ENCODE results near the gene PRPSAP1.
"Not testable (repeated sequence)": the region's sequence is repeated elsewhere in the genome, so short reads cannot be mapped to it uniquely, and the experiment has no call there.

Gene PRPSAP1

DNA sequence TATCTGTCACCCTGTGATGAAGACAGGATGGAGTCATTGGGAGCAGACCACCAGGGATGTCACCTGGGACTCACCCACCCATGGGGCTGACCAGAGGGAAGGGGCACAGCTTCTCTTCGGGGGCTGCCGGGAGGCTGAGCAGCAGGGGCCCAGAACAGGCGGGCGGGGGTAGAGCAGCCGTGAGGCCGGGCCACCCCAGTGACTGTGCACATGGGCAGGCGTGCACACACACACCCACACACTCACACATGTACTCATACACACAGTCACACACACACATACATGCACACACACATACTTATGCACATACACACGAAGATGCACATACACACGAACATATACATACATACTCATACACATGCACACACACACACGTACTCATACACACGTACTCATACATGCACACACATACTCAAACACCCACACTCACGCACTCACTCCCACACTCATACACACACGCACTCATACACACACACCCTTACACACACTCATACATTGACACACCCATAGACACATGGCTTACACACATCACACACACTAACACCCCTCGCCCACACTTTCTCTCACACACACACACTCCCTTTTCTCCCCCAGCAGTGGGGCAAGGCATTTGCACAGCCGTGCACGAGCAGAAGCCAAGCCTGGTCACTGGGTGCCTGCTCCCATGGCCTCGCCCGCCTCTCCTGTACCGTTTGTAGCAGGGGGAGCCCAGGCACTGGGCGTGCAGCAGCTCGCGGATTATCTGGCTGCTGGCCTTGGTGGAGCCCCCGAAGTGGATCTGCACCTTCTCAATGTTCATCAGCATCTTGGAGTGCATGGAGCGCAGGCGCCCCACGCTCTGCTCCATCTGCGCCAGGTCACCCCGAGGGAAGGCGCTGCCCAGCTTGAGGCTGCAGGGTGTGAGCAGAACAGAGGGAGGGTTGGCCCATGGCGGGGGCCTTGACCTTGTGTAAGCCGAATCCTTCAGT, 76.1 kb downstream of the PRPSAP1 start:
- DNase-seq (ENCODE audit: low read depth in 2 of 2), result no peak

DNA sequence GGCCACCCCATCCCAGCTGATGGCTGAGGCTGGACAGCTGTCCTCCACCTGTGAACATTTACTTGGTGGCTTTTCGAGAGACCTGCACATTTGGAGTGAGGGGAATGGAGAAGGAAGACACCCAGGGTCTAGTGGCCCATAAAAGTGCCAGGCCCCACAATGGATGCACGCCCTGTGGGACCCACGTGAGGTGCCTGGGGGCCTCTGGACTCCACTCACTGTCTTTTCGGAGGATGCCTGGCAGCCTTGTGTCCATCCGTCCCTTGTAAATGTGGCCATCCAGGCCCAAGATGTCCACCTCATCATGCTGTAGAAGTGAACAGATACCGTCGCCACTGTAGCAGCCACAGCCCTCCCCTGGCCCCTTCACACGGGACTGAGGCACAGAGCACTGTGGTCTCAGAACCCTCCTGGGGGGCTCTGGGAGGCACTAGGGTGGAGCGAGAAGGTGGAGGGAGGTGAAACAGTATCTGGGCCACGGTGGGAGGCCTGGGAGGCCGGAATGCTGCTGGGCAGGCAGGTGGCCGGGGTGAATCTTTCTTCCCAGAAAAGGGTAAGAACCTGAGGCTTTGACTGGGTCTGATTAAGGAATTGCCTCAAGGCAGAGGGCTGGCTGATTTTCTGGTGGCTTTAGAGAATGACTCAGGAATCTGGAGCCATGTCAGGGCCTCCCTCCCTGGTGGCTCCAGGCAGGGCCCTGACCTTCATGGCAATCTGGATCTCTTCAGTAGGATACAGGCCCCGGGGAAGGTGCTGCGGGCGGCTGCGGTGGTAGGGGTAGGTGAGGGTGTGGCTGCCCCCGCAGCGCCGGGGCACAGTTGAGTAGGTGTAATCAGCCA, 77.0 kb downstream of the PRPSAP1 start:
- no peak for DNase-seq (ENCODE audit: low read depth in 2 of 2)

DNA sequence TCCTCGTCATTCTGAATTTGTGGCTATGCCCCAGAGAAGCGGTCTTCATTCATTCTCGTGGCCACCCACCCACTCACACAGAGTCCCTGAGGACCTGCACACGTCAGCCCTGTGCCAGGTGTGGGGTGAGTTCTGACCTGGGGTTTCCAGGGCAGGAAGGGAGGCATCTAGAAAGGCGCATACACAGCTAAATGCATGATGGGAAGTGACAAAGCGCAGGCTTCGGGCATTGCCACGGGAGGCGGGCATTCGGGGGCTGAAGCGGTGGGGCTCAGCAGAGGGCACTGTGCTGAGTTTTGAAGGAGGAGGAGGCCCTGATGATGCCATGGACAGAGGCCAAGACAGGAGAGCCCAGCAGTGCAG, 77.7 kb downstream of the PRPSAP1 start:
- DNase-seq (ENCODE audit: low read depth in 2 of 2), result no peak

DNA sequence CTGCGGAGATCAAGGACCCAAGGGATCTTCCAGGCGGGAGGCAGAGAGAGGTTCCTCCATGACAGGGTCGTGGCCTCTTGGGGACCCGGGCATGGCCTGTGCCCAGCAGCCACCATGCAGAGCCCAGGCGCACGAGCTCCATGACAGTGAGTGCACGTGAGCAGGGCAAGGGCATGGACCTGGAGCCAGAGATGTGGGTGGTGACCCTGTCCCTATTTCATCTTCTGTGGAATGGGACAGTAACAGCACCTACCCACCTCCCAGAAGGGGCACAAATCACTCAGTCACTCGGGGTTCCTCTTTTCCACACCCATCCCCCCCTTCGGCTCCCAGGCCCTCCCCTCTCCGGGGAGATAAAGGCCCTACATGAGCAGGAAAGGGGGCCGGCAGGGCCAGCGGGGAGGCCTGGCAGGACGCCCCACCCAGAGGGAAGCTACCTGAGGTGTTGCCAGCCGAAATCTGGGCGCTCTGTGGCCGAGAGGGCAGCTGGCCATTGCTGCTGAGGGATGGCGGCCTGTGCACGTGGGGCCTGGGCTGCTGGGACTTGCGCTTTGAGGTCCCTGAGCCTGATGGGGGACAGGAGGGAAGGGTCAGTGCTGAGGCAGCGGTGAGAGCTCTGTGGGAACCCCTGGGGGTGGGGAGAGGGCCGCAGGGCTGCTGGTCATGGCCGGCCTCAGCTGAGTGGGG, 78.2 kb downstream of the PRPSAP1 start:
- DNase-seq (ENCODE audit: low read depth in 2 of 2), result no peak

DNA sequence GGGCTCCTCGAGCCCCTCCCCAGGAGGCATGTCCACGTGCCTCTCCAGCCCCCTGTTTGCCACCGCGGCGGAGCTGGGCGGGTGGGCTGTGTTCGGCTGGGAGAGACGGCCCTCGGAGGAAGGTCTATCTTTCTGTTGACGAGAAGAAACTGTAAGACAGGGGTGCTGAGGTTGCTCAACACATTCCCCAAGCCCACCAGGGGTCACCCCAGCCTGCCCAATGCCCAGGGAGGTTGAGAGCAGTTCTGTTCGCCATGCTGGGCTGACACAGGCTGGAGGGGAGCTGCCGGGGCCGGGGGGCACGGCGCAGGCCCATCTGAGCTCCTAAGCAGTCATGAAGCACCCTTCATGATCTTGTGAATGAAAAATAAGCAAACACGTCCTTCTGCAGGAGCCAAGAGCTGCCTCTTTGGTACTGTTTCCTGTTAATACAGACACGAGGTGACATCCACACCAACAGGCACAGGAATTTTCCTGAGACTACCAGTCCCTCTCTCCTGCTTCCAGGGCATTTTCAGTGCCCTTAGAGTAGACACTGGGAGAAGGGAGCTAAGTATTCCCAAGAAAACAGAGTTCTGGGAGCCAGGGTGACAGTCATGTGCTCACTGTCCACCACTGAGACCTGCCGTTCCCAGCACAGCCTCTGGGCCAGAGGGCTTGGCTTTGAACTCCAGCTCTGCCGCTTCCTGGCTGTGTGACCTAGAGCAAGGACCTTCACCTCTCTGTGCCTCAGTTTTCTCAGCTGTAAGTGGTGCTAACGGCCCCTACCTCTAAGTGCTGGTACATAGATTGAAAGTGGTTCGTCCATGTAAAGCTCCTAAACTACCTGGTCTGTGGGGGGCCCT, 79.4 kb downstream of the PRPSAP1 start:
- no peak for DNase-seq (ENCODE audit: low read depth in 2 of 2)

DNA sequence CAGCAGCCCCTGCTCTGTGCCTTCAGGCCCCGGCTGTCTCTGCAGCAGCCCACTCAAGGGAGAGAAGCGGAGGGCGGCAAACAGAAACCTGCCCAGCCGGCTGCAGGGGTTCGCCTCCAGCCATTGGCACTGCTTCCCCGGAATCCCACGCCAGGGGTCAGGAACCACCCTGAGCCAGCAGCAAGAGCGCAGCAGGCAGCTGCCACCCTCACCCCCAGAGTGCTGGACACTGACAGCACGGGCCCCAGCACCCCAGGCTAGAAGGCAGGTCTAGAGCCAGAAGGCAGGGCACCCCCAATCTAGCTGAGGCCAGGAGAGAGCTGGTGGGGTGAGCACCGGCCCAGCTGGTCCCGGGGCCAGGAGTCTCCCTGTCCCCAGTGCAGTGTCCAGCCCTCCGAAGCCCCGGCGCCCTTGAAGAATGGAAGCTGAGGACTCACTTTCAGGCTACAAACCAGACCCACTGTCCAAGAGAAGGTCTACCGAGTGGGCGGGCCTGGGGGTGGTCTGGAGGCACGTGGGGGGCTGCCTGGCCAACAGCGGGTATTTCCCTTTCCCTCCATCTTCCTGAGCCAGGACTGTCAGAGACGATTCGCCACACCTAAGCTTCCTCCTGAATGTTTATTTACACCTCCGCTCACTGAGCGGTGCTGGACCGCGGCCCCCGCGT, 80.1 kb downstream of the PRPSAP1 start:
- no peak for DNase-seq (ENCODE audit: low read depth in 2 of 2)

DNA sequence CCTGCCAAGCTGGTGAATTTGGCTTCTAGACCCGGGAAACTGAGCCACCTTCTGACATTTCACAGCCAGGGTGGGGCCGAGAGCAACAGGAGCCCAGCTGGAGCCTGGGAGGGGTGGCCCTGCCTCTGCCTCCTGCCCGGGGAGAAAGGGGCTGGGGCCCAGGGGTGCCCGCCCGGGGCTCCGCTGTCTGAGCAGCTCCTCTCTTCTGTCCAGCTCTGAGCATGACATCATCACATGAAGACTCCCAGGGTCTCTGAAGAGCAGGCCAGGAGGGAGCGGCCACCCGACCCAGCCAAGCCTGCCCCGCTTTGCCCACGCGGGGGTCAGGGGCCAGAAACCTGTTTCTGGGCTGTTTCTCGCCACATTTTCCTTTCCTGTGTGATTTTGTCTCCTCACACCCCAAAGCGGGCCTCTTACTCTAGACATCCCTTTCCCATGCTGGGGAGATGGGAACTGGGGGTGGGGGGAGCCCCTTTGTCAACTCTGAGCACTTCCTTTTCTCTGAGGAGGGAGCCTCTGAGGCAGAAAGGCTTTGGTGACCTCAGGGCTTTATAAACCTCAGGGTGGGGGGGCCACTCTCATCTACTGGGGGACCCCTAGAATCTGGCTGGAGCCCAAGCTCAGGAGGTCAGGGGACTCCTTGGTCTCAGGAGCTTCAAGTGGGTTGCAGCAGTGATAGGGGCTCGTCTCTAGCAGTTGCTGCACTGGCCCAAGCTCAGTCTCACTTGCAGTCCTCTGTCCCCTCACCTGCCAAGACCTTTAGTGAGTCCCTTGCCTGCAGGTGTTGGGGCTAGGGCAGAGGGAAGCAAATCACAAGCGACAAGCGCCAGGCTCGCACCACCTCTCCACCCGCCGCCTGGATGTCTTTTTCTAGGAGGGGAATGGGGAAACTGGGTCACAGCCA, 80.9 kb downstream of the PRPSAP1 start:
- peak; percentile 49 to 68 for DNase-seq (ENCODE audit: low read depth in 2 of 2)

DNA sequence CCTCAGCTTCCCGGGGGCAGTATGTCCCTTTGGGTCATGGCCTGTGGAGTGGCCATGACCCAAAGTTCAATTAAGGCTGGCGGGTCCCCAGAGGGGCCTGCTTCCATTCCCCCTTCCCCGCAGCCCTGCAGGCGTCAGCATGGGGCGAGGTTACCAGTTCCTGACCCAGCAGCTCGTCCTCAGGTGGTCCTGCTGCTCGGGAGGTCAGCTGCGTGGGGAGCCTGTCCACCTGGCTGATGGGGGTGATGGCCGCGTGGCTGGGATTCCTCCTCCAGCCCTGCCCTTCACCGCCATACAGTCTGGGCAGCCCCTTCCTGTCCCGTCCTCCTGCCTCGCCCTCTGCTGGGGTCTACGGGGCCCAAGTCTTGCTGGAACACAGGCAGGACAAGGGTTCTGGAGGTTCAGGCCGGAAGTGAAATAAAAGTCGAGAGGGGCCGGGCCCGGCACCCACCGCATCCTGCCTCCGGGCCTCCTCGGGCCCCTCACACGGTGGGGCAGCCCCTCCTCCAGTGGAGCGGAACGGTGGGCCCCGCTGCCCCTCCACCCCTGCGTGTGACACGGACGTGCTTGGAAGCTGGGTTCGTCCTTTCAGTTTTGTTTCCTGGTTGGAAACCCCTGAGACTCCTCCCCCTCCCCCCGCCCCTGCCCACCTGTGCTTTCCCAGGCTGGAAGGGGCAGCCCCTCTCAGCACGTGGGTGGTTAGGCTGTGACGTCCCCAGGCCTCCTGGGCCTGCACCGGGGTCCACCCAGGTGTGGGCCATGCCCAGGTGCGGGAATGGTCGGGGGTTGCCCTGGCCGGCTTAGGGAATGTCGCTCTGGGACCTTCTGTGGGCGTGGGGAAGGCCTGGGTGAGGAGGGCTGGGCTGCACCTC, 81.8 kb downstream of the PRPSAP1 start:
- peak; percentile 81 to 82 for DNase-seq (ENCODE audit: low read depth in 2 of 2)

DNA sequence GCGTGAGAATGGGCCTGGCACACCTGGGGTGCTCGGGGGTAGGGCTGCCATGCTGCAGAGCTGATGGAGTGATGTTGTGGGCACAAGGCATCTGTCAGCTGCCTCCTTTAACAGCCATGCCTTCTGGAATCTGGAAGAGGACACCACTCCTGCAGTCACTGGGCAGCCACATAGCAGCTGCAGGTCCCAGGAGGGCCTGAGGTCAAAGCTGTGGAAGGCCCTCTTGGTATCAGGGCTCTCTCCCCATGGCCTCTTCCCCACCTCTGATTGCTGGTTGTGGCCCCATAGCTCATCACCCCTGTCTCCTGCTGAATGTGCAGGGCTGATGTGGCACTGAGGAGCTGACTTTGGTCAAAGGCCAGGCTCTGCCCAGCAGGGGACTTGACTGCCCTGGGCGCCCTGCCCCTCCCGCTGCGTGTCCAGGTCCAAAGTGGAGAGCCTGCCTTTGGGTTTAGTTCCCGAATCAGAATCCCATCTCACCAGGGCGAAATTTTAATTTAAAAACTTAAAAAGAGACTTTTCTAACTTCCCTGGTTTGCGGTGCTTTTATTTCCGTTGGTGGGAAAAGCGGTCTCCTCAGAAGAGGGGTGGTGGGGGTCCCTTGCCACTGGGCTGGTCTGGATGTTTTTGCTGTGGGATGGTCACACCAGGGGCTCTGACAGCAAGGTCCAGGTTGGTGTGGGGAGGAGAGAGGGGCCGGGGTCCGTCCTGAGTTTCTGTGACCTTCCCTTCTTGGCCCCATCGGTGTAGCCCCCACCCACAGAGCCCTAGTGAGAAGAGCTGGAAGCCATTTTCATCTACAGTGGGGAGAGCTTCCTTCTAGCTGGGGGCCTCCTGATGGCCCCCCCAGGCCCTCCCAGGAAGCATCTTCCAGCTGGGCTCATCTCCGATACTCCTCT, 82.7 kb downstream of the PRPSAP1 start:
- no peak for DNase-seq (ENCODE audit: low read depth in 2 of 2)

DNA sequence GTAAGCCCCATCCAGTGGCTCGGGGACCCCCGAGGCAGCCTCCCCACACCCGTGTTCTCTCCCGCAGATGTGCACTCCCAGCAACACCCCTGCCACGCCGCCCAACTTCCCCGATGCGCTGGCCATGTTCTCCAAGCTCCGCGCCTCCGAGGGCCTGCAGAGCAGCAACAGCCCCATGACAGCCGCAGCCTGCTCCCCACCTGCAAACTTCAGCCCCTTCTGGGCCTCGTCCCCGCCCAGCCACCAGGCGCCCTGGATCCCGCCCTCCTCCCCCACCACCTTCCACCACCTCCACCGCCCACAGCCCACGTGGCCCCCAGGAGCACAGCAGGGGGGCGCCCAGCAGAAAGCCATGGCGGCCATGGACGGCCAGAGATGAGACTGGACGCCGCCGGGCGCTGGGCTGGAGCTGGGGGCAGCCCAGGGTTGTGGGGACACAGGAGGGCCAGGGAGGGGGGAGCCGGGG, 83.6 kb downstream of the PRPSAP1 start:
- DNase-seq (ENCODE audit: low read depth in 2 of 2), result no peak

DNA sequence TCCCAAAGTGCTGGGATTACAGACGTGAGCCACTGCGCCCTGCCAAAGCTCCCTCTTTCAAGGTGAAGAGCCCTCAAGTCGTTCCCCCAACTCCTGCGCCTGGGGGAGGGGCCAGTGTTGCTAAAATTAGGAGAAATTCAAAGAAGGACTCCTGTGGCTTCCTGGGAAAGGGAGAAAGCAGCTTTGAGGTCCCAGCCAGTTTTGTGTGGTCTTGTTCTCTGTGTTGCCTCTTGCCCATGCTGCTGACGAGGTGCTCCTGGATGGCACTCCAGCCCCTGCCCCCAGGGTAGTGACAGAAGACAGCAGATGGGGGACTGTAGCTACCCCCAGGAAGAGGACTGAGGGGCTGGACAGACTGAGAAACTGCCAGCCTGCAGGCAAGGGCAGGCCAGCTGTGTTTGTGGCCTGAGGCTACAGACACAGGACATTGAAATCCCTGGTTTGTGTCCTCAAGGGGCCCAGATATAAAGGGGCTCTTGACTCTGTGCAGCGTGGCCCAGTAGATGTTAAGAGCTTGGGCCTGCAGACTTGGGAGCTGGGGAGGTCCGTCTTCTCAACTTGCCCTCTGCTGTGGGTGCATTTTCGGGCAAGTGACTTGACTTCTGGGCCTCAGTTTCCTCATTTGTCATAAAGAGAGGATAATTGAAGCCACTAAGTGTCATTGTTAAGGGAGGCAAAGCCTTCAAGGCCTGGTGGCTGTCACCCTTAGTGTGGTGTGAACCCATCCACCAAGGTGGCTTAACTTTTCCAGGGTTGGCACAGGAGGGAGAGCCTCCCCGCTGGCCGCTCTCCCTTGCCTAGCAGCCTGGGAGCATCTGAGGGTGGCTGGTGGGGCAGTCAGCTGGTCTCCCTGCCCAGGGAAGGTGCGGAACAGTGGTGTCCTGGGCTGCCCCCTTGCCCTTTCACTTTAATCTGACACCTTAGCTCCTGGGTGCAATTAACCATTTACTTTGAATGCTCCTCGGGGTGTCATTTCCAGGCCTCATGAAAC, 84.4 kb downstream of the PRPSAP1 start:
- DNase-seq (ENCODE audit: low read depth in 2 of 2), result no peak

DNA sequence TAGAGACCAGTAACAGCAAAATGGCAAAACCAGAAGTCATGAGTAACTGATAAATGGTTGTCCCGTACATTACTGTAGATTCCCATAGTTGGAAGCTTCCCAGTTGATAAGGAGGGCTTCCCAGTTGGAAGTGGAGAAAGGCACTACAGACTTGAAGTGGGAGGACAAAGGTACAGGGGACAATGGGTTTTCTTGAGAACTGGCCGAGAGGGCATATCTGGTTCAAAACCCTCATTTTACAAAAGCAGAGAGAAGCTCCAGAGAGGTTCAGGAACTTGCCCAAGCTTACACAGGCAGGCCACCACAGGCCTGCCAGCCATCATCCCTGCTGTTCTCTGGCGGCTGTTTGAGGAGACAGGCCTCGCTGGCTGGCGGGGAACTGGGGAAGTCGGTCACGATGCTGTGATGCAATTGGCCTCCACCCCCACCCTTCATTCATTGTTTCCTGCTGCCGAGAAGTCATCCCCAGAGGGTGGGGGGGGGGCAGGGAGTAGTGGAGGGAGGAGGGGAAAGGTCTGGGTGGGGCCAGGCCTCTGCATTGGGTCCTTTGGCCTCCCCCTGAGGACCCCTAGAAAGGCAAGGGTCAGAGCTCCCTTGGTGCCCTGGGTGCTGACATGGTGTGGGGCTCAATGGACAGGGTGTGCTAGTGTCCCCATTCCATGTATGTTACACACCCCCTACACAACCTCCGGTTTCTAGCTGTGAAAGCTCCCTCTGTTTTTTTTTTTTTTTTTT, 85.5 kb downstream of the PRPSAP1 start:
- DNase-seq (ENCODE audit: low read depth in 2 of 2), result peak; percentile 69 to 75

DNA sequence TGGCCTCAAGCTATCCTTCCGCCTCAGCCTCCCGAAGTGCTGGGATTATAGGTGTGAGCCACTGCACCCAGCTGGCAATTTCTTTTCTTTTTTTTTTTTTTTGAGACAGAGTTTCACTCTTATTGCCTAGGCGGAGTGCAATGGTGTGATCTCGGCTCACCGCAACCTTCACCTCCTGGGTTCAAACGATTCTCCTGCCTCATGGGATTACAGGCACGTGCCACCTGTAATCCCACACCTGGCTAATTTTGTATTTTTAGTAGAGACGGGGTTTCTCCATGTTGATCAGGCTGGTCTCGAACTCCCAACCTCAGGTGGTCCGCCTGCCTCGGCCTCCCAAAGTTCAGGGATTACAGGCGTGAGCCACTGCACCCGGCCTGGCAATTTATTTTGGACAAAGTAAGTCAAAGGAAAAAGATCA, 86.1 kb downstream of the PRPSAP1 start:
- DNase-seq (ENCODE audit: low read depth in 2 of 2), result not testable (repeated sequence)

DNA sequence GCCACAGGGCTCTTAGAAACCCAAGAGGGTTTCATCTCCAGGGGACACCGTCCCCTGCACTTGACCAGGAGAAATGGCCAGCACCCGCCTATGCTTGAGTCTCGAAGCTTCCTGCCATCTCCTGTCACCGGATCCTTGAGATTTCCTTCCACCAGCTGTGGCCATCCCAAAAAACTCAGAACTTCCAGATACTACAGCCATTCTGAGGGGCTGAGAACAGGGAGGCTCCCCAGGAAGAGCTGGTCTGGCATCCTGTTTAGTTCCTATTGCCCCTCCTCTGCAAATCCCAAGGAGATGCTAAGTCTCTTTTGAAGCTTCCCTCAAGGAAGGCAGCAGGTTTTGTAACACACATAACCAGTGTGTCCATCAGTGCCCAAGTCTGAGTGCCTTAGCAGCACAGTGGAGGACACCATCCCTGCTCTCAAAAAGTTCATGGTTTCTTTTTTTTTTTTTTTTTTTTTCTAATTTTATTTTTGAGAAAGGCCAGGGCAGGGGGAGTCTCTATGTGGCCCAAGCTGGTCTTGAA, 86.6 kb downstream of the PRPSAP1 start:
- DNase-seq (ENCODE audit: low read depth in 2 of 2), result no peak

DNA sequence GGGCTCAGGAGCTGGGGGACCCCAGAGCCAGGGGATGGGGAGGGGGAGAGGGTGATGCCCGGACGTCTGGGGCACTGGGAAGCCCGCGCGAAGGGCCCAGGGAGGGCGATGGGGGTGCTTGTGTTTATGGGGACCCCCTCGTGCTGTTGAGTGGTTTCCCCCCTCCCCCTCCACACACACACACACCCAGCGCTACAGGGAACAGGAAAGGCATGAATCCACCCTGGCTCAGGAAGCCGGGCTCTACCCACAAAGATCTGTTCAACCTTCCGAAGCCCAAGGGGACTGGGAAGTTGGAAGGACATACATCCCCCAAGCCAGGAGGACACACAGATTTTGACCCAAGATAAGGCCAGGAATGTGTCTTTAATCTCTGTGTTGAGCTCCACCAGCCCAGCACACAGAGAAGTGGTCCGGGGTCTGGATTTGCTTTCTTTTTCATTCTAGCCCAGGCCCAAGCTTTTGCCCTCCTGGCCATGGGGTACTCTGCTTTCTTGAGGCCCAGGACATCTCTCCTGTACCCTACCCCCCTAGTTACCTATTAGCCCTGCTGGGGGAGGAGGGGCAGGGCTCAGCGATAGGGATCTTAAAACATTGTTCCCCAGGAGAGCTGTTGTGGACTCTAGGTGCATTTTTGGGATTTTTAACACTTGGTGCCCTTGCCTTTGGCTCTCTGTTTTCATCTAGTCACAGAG, 87.3 kb downstream of the PRPSAP1 start:
- DNase-seq (ENCODE audit: low read depth in 2 of 2), result no peak
